ENCODE data around the gene ABHD16A. TPM values are rescaled to one million over a fixed set of nuclear protein-coding genes. Genes with fewer than 3 reads are reported as not detected.

ABHD16A gene
- total and polyA plus RNA-seq, 2 of the 13 experiments (the other 11 are each of a cell fraction or from before 2014, with no cell fraction given): 43.5 to 45.4 TPM

DNA sequence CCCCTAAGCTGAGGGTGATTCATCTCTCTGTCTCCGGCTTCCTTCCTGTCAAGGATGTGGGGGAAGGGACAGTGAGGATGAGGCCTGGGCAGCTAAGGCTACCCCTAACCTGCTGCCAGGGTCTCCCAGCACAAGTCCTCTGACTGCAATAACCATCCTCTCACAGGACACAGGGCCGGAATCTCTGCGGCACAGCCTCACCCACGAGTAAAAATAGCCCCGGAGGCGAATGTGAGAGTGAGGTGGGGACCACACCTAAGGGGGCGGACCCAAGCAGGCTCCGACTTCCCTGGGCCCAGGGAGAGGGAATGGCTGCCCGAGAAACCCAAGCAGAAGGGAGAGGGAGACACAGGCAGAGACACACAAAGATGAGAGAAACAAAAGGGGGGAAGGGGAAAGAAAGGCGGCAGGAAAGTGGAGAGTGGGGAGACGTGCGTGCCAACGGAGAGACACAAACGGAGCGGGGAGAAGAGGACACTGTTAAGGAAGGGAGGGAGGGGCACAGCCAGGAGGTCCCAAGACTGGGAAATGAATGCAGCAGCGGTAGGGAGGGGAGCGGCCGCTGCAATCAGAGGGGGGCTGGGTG is 31.8 kb upstream of the ABHD16A start (continued):
- TF ChIP-seq, protein P1, sequence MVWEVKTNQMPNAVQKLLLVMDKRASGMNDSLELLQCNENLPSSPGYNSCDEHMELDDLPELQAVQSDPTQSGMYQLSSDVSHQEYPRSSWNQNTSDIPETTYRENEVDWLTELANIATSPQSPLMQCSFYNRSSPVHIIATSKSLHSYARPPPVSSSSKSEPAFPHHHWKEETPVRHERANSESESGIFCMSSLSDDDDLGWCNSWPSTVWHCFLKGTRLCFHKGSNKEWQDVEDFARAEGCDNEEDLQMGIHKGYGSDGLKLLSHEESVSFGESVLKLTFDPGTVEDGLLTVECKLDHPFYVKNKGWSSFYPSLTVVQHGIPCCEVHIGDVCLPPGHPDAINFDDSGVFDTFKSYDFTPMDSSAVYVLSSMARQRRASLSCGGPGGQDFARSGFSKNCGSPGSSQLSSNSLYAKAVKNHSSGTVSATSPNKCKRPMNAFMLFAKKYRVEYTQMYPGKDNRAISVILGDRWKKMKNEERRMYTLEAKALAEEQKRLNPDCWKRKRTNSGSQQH (CRISPR knock-in tag; IDR thresholded peaks at IDR 0.05; ENCODE audit: low read depth): no peak
- TF ChIP-seq ZNF34 (CRISPR knock-in tag; IDR thresholded peaks at IDR 0.05; ENCODE audit: borderline replicate concordance): no peak
- 0 out of 2 replicates have a peak, but pooled peaks have one; percentile 2 for TF ChIP-seq CEBPG (CRISPR knock-in tag; IDR thresholded peaks at IDR 0.05)
- TF ChIP-seq MED8 (CRISPR knock-in tag; IDR thresholded peaks at IDR 0.05; ENCODE audit: insufficient replicate concordance): no peak
- no peak for TF ChIP-seq MXI1 (IDR thresholded peaks at IDR 0.05; ENCODE audit: borderline replicate concordance, low read depth, low read length)
- no peak for TF ChIP-seq MAFK (conservative IDR thresholded peaks at IDR 0.05 in 1 of 2, IDR thresholded peaks at IDR 0.05 in 1 of 2; ENCODE audit: low read length in 2 of 2)
- TF ChIP-seq ZNF296 (CRISPR knock-in tag; conservative IDR thresholded peaks at IDR 0.05): no peak
- TF ChIP-seq HIVEP1 (CRISPR knock-in tag; IDR thresholded peaks at IDR 0.05): no peak; the same call in 1 of the 2 replicates
- peak; percentile 16; the same call in 1 of the 2 replicates for TF ChIP-seq ELF1 (CRISPR knock-in tag; IDR thresholded peaks at IDR 0.05)
- TF ChIP-seq, protein P2, sequence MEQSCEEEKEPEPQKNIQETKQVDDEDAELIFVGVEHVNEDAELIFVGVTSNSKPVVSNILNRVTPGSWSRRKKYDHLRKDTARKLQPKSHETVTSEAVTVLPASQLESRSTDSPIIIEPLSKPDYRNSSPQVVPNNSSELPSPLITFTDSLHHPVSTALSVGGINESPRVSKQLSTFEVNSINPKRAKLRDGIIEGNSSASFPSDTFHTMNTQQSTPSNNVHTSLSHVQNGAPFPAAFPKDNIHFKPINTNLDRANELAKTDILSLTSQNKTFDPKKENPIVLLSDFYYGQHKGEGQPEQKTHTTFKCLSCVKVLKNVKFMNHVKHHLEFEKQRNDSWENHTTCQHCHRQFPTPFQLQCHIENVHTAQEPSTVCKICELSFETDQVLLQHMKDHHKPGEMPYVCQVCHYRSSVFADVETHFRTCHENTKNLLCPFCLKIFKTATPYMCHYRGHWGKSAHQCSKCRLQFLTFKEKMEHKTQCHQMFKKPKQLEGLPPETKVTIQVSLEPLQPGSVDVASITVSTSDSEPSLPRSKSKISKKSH (CRISPR knock-in tag; IDR thresholded peaks at IDR 0.05; ENCODE audit: borderline replicate concordance): no peak
